GM12873 (cell line): ENCODE measurements around the gene TXNDC16.

Experiments
- TF ChIP-seq, protein P1 (sequence below): IDR thresholded peaks from 2 replicates; pipeline ENCODE4 v1.5.1; 2012; ENCODE audit warnings: low read depth, mild to moderate bottlenecking, moderate library complexity, low read length, control low read depth; ENCODE audit not compliant: insufficient read depth; ENCODE audit errors: missing control alignments

The TXNDC16 gene

GRCh38 chr14:52461721-52462120 lies 90.6 kb downstream of the TXNDC16 start:
- TF ChIP-seq, protein P1, sequence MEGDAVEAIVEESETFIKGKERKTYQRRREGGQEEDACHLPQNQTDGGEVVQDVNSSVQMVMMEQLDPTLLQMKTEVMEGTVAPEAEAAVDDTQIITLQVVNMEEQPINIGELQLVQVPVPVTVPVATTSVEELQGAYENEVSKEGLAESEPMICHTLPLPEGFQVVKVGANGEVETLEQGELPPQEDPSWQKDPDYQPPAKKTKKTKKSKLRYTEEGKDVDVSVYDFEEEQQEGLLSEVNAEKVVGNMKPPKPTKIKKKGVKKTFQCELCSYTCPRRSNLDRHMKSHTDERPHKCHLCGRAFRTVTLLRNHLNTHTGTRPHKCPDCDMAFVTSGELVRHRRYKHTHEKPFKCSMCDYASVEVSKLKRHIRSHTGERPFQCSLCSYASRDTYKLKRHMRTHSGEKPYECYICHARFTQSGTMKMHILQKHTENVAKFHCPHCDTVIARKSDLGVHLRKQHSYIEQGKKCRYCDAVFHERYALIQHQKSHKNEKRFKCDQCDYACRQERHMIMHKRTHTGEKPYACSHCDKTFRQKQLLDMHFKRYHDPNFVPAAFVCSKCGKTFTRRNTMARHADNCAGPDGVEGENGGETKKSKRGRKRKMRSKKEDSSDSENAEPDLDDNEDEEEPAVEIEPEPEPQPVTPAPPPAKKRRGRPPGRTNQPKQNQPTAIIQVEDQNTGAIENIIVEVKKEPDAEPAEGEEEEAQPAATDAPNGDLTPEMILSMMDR = no peak

- TF ChIP-seq, protein P1 = no peak
Measured at GRCh38 chr14:52458721-52459085, 93.6 kb downstream of the TXNDC16 start.

DNA sequence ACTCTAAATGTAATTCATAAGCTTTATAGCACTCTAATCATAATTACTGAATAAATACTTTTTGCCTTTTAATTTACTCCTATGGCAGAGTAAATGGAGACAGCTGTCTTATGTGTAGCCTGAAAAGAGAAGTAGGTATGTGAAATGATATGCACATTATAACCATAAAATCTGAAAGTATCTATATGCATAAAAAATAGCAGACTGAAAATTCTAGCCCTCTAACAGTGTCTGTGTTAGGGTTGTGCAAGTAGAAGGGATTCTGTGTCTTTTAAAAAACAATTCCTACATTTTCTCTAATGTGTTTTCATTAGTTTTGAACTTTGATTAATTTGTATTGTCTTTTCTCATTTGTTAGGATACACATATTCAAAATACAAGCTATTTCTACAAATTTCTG lies 94.9 kb downstream of the TXNDC16 start:
- TF ChIP-seq, protein P1 = no peak

DNA sequence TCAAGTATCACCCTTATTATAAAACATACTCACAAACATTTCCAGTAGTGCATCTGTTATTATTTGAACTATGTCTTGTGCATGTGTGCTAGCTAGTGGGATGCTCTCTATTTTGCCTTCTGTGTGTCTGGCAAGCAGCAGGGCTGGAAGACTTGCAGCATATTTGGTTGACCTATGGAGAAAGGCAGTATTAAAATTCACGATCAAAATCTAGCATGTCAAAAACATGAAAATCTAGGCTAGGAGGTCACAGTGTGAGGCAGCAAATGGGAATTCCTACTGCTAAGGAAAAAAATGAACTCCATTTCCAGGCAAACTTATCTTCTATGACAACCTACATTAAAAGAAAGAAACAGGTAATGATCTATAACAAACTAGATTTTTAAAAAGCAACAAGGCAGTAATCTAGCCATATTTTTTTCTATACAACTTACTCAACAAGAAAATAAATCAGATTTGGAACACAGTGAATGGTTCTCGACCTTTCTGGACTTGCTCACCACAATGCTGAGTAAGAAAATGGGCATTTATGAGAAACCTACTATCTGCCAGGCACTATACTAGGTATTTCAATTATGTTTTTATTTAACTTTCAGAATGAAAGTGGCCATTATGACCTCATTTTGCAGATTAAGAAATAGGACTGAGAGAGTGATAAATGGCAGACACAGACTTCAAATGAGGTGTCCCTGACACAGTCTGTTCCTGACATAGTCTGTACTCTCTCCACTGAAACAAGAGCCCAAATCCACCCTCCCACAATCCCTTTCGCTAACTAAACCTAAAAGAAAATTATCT lies 96.8 kb downstream of the TXNDC16 start:
- TF ChIP-seq, protein P1 = no peak

GRCh38 chr14:52447236-52447635 lies 105.1 kb downstream of the TXNDC16 start:
- TF ChIP-seq, protein P1 = no peak

- TF ChIP-seq, protein P1 = no peak
Measured at GRCh38 chr14:52446355-52446754, 106.0 kb downstream of the TXNDC16 start.

GRCh38 chr14:52443506-52443905 lies 108.8 kb downstream of the TXNDC16 start:
- TF ChIP-seq, protein P1 = no peak
